ENCODE results near the gene HOXB4.

Gene HOXB4

DNA sequence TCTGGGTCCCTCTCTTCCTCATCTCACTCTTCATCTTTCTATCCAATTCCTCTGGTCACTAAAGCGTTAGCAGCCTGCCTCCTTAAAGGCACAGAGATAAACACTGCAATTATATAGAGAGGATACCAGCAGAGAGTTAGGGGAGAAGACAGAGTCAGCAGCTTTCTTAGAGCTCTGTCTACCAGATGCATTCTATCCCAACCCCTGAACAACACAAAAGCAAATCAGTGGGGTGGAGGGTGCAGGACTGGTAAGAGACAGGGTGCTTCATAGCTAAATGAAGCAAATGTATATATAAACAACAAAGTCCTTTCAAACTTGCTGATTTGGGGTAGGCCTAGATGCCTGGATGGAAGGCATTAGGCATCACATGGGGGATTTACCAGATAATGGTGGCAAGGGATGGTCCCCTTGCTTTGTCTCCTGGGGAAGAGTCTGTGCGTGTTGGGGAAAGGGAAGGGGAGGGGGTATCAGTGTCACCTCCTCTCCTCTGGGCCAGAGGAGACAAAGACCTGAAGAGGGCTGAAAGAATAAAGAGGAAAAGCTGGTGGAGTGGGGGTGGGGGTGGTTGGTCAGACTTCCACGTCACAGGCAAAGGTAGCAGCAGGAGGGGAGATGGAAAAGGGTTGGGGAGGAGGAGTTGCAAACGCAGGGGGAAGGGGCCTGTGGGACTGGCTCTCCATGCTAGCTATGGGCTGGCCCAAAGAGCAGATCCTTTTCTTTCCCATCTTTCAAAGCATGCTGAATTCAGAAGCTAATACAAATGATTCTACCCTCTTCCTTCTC, 12.0 kb downstream of the HOXB4 start:
- TF ChIP-seq, protein P1, sequence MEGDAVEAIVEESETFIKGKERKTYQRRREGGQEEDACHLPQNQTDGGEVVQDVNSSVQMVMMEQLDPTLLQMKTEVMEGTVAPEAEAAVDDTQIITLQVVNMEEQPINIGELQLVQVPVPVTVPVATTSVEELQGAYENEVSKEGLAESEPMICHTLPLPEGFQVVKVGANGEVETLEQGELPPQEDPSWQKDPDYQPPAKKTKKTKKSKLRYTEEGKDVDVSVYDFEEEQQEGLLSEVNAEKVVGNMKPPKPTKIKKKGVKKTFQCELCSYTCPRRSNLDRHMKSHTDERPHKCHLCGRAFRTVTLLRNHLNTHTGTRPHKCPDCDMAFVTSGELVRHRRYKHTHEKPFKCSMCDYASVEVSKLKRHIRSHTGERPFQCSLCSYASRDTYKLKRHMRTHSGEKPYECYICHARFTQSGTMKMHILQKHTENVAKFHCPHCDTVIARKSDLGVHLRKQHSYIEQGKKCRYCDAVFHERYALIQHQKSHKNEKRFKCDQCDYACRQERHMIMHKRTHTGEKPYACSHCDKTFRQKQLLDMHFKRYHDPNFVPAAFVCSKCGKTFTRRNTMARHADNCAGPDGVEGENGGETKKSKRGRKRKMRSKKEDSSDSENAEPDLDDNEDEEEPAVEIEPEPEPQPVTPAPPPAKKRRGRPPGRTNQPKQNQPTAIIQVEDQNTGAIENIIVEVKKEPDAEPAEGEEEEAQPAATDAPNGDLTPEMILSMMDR (conservative IDR thresholded peaks at IDR 0.05) = no peak
- no peak overlapping the region for H3K27ac ChIP-seq

DNA sequence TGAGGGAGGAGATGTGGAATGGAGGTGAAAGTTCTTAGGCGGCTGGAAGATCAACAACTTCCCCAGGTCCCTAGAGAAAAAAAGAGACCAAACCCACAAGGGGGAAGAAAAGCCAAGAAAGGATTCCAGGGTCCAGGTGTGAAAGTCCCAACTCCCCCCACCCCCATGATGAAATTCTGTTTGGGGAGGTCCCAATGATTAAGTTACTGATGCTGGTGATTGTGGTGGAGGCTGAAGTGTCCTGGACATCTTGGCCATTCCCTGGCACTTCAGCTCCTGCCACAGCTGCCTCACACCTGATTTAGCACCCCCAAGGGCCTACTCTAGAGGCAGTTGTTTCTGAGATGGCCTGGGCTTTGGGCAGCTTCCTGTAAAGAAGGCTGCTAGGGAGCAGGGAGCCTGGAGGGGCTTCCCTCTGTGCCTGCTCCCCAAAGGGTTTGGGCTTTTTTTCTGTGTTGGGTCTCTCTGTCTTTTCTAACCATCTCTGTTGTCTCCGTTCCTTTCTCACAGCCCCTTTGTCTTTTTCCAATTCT, 13.1 kb downstream of the HOXB4 start:
- H3K27ac ChIP-seq = no peak overlapping the region
- TF ChIP-seq, protein P1 (conservative IDR thresholded peaks at IDR 0.05) = no peak

DNA sequence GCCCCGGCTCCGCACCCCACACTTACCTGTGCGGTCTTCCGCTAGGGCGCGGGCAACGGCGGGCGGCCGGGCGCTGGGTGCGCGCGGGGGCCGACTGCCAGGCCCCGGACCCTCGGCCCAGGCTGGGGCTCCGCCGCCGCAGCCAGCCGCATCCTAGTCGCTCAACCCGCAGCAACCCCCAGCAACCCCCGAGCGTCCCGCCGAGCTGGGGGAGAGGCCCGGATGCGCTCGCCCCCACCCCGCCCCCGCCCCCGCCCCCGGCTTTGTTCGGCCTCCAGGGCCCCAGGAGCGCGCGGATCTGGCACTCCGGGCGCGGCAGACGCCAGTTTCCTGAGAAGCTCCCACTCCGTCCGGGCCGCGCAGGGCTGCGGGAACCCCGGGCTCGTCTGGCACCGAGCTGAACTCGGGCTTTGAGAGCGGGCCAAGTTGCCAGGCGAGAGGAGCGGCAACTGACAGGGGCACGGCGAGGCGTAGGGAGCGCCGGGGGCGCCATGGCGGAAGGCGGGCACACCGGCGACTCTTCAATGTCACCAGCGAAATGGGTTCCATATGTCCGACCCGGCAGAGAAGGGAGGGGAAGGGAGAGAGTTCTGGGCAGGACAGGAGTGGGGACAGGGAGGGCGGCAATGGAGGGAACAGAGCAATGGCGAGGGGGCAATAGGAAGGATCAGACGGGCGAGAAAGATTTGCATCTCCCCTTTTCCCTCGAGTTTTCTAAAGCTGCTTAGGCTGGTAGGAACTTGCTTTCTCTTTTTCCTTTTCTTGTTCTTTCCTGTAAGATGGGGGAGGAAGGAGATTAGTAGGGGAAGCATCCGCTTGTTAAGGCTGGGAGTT, 13.7 kb downstream of the HOXB4 start:
- no peak overlapping the region for H3K27ac ChIP-seq
- TF ChIP-seq, protein P1 (conservative IDR thresholded peaks at IDR 0.05) = no peak

DNA sequence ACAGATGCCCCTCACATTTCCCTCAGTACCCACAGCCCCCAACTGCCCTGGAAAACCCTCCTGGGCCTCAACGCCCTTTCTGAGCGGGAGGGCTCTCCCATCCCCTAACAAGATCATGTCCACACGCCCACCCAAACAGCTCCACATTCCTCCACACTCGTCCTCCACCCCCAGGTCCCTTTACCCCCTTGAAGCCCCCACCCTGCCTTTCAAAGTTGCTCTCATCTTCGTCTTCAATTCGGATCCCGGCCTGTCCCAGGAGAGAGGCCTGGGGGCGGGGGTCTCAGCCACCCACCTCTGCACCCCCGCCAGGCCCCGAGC, 14.3 kb downstream of the HOXB4 start:
- TF ChIP-seq, protein P1 (conservative IDR thresholded peaks at IDR 0.05) = no peak

DNA sequence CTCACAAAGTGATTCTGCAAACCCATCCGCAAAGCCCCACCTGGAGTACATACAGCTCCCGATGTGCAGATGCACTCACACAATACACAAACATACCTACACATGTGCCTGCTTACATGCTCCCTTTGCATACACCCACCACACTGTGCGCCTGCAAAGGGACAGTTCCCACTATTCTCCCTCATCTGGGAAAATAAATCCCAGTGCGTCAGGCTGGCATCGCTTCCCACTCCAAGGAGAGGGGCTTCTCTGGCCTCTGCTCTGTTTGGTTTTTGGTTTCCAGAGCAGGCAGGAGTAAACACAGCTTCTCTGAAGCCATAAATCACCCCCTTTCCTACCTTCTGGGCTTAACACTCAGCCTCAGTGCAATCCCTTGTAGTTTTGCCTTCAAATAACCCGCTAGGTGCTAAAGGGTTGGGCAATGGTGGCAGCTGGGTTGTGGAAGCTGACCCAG, 14.7 kb downstream of the HOXB4 start:
- H3K27ac ChIP-seq = no peak overlapping the region
- TF ChIP-seq, protein P1 (conservative IDR thresholded peaks at IDR 0.05) = no peak

More for the DNA sequence above, 14.3 kb downstream of the HOXB4 start:
- no peak overlapping the region for H3K27ac ChIP-seq

DNA sequence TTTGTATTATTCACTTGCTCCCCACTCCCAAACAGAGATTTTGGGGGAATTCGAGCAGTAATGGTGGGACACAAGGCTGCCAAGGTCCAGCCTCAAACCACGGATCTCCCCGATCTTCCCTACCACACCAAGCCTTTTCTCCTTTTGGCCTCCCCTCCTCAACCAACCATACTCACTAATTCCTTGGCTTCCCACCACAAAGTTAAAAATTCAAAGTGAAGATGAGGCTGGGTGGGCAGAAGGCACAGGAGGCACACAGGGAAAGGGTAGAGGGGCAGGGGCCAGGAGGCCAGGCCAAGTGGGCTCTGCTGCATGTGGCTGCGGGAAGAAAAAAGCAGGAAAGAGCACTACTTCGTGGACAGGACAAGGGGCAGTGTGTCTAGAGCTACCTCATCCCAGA, 15.2 kb downstream of the HOXB4 start:
- no peak overlapping the region for H3K27ac ChIP-seq
- TF ChIP-seq, protein P1 (conservative IDR thresholded peaks at IDR 0.05) = no peak
